A549 (cell line): ENCODE measurements around the gene TRMT61A. TPM values are rescaled to one million over a fixed set of nuclear protein-coding genes. Genes with fewer than 3 reads are reported as not detected.

Experiments used
- ATAC-seq, 2 experiments: fragments of 200-7000 bp in 1 of 2; fragments of >200 bp in 1 of 2; cut with Nextera tagmentation in 1 of 2; cut with Tn5 transposase in 1 of 2; 3 replicates each; pipeline versions ENCODE4 v1.8.0 to v1.9.1; 2018 to 2020; ENCODE audit warnings: mild to moderate bottlenecking in 1 of 2, moderate library complexity in 1 of 2
- CTCF ChIA-PET: fragments of 300-600 bp; sonication (Branson Sonifier 250); formaldehyde crosslinking; extraction: SDS; loops from one replicate; lab custom pipeline; 2021; ENCODE audit warnings: antibody characterized with exemption, inconsistent platforms; lab: Yijun Ruan, JAX
- POLR2A ChIA-PET: fragments of 350-600 bp; formaldehyde crosslinking; extraction: SDS; loops from one replicate; lab custom pipeline; 2021; ENCODE audit warnings: antibody characterized with exemption, inconsistent platforms; lab: Yijun Ruan, JAX
- DNase-seq, 2 experiments: peaks; one replicate each; pipeline versions ENCODE4 v3.0.0 to v3.0.0-alpha.2; 2011 to 2016; ENCODE audit warnings: low read depth in 1 of 2, low spot score in 1 of 2
- FAIRE-seq: peaks from 2 replicates; lab custom pipeline; 2011; peaks lifted over from hg19 to GRCh38; lab: Jason Lieb, UNC
- H3K27ac ChIP-seq, 2 experiments: fragments of >200 bp; sonication (Bioruptor Twin); formaldehyde crosslinking; 3 replicates each; pipeline ENCODE4 v1.5.1; 2016 to 2017
- H3K4me1 ChIP-seq: fragments of >200 bp; sonication (Bioruptor Twin); formaldehyde crosslinking; 3 replicates; pipeline ENCODE4 v1.6.1; 2016
- H3K4me2 ChIP-seq: fragments of >200 bp; sonication (Bioruptor Twin); formaldehyde crosslinking; 3 replicates; pipeline ENCODE4 v1.6.1; 2016
- H3K4me3 ChIP-seq: fragments of >200 bp; sonication (Bioruptor Twin); formaldehyde crosslinking; 3 replicates; pipeline ENCODE4 v1.5.1; 2016
- H3K9me3 ChIP-seq: fragments of >200 bp; sonication (Bioruptor Twin); formaldehyde crosslinking; 3 replicates; pipeline ENCODE4 v1.6.1; 2016
- ATOH8 ChIP-seq: fragments of 250-450 bp; sonication (Bioruptor Pico); IDR thresholded peaks from 2 replicates; pipeline ENCODE4 v1.5.0; 2020; ENCODE audit warnings: low read depth, mild to moderate bottlenecking, moderate library complexity
- CBX8 ChIP-seq: fragments of 200-600 bp; sonication (generic); IDR thresholded peaks from 2 replicates; pipeline ENCODE4 v1.6.1; 2016
- CEBPB ChIP-seq, 2 experiments: fragments of >200 bp in 1 of 2; sonication (Bioruptor Twin) in 1 of 2; formaldehyde crosslinking in 1 of 2; IDR thresholded peaks; 2 replicates each; pipeline ENCODE4 v1.6.1; 2012 to 2016
- EHMT2 ChIP-seq: fragments of 200-600 bp; sonication (generic); IDR thresholded peaks from 2 replicates; pipeline ENCODE4 v1.6.1; 2016; ENCODE audit warnings: antibody characterized with exemption, low read depth, mild to moderate bottlenecking, moderate library complexity
- ELK1 ChIP-seq: fragments of 150-350 bp; IDR thresholded peaks from 2 replicates; pipeline ENCODE4 v1.6.1; 2014; ENCODE audit warnings: low read depth, mild to moderate bottlenecking, low read length
- EP300 ChIP-seq, 2 experiments: fragments of >200 bp; sonication (Bioruptor Twin); formaldehyde crosslinking; IDR thresholded peaks; 2 replicates in 1 of 2; 3 replicates in 1 of 2; pipeline ENCODE4 v1.6.1; 2016 to 2017
- ESRRA ChIP-seq: fragments of 150-350 bp; IDR thresholded peaks from 2 replicates; pipeline ENCODE4 v1.6.1; 2014; ENCODE audit warnings: mild to moderate bottlenecking, low read length, borderline replicate concordance
- FOSB ChIP-seq: fragments of 250-450 bp; sonication (Bioruptor Pico); IDR thresholded peaks from 2 replicates; pipeline ENCODE4 v1.5.0; 2020; ENCODE audit warnings: mild to moderate bottlenecking, moderate library complexity
- GATA3 ChIP-seq: IDR thresholded peaks from 2 replicates; pipeline ENCODE4 v1.6.1; 2012; ENCODE audit warnings: borderline replicate concordance
- HDAC2 ChIP-seq: fragments of 200-600 bp; sonication (generic); IDR thresholded peaks from 2 replicates; pipeline ENCODE4 v1.6.1; 2016
- HOXA7 ChIP-seq: fragments of 250-450 bp; sonication (Bioruptor Pico); IDR thresholded peaks from 2 replicates; pipeline ENCODE4 v1.5.0; 2020; ENCODE audit warnings: mild to moderate bottlenecking, moderate library complexity
- HOXB13 ChIP-seq: fragments of 250-450 bp; sonication (Bioruptor Pico); IDR thresholded peaks from 2 replicates; pipeline ENCODE4 v1.5.0; 2020; ENCODE audit warnings: low read depth, mild to moderate bottlenecking, moderate library complexity
- HOXB5 ChIP-seq: fragments of 250-450 bp; sonication (Bioruptor Pico); IDR thresholded peaks from 2 replicates; pipeline ENCODE4 v1.5.0; 2020; ENCODE audit warnings: mild to moderate bottlenecking, moderate library complexity
- JUN ChIP-seq, 2 experiments: fragments of >200 bp; sonication (Bioruptor Twin); formaldehyde crosslinking; IDR thresholded peaks; 2 replicates in 1 of 2; 3 replicates in 1 of 2; pipeline ENCODE4 v1.6.1; 2016 to 2017
- JUNB ChIP-seq: fragments of >200 bp; sonication (Bioruptor Twin); formaldehyde crosslinking; IDR thresholded peaks from 2 replicates; pipeline ENCODE4 v1.6.1; 2016
- KDM1A ChIP-seq: fragments of 200-600 bp; sonication (generic); IDR thresholded peaks from 2 replicates; pipeline ENCODE4 v1.6.1; 2016; ENCODE audit warnings: low read depth, mild to moderate bottlenecking
- NR3C1 ChIP-seq: fragments of >200 bp; sonication (Bioruptor Twin); formaldehyde crosslinking; IDR thresholded peaks from 3 replicates; pipeline ENCODE4 v1.6.1; 2017
- PBX3 ChIP-seq: IDR thresholded peaks from 2 replicates; pipeline ENCODE4 v1.6.1; 2012
- PHF8 ChIP-seq: fragments of 200-600 bp; sonication (generic); IDR thresholded peaks from 2 replicates; pipeline ENCODE4 v1.6.1; 2016; ENCODE audit warnings: low read depth, mild to moderate bottlenecking, antibody characterized with exemption, moderate library complexity, borderline replicate concordance
- POLR2A ChIP-seq: IDR thresholded peaks from 2 replicates; pipeline ENCODE4 v1.6.1; 2012; ENCODE audit warnings: mild to moderate bottlenecking, low read length
- POLR2AphosphoS2 ChIP-seq: conservative IDR thresholded peaks from 2 replicates; pipeline ENCODE4 v1.6.1; 2012; ENCODE audit warnings: low read length, improper control_type of control experiment, inconsistent platforms
- RARB ChIP-seq: fragments of 250-450 bp; sonication (Bioruptor Pico); IDR thresholded peaks from 2 replicates; pipeline ENCODE4 v1.8.0; 2021; ENCODE audit warnings: mild to moderate bottlenecking, moderate library complexity
- RCOR1 ChIP-seq: fragments of 150-350 bp; IDR thresholded peaks from 2 replicates; pipeline ENCODE4 v1.6.1; 2014; ENCODE audit warnings: antibody characterized with exemption, low read length, low read depth
- SREBF2 ChIP-seq: fragments of 450-650 bp; IDR thresholded peaks from 2 replicates; pipeline ENCODE4 v1.6.1; 2014; ENCODE audit warnings: mild to moderate bottlenecking, moderate library complexity
- TFCP2L1 ChIP-seq: fragments of 250-450 bp; sonication (Bioruptor Pico); IDR thresholded peaks from 2 replicates; pipeline ENCODE4 v1.5.0; 2021; ENCODE audit warnings: mild to moderate bottlenecking
- ZFP36 ChIP-seq: fragments of 450-650 bp; IDR thresholded peaks from 2 replicates; pipeline ENCODE4 v1.6.1; 2014; ENCODE audit warnings: borderline replicate concordance; ENCODE audit not compliant: partially characterized antibody
- ZNF302 ChIP-seq: fragments of 250-450 bp; sonication (Bioruptor Pico); IDR thresholded peaks from 2 replicates; pipeline ENCODE4 v1.9.0; 2021; ENCODE audit warnings: inconsistent platforms, mild to moderate bottlenecking, moderate library complexity
- ZSCAN20 ChIP-seq: fragments of 250-450 bp; sonication (Bioruptor Pico); IDR thresholded peaks from 2 replicates; pipeline ENCODE4 v1.8.0; 2022; ENCODE audit warnings: mild to moderate bottlenecking, moderate library complexity
- WGBS: methylation state at CpG from one replicate; pipeline ENCODE4 v1.1.6; 2017; ENCODE audit errors: missing lambda C conversion rate; 5-methylcytosine and 5-hydroxymethylcytosine counted together
- polyA plus RNA-seq, 4 experiments: library from polyadenylated mRNA; depleted of rRNA in 3 of 4; stranded (reverse); fragments of >200 nt; fragmentation: RNase III in 1 of 4; extraction: RNeasy Plus Mini Kit Qiagen cat#74134 plus additional on column Dnase treatment in 1 of 4; gene quantifications; 2 replicates in 3 of 4; 3 replicates in 1 of 4; pipeline ENCODE4 v1.2.3, GENCODE V29; 2011 to 2017

The TRMT61A gene
- polyA plus RNA-seq, 2 of the 4 experiments (the other 2 are of a cell fraction), result 8.3 to 19.4 TPM

- ChIA-PET POLR2A (no interaction called here), CTCF (interaction anchor here (0.6 to 28.8 kb wide), 13 partner anchors 12 to 610 kb away, joined by 3 to 489 read pairs (median 10); partner anchors contain the start of genes BAG5, CKB, COA8 and TRMT61A)
- no peak for DNase-seq
- peaks cover 31% of the 10 kb centered on the region for H3K4me1 ChIP-seq
- H3K4me2 ChIP-seq, result no peak overlapping the region
- H3K27ac ChIP-seq, result no peak overlapping the region
- no peaks in the 10 kb centered on the region for H3K9me3 ChIP-seq
- WGBS, result 87% methylated on average over 22 of the region's 29 CpGs
- FAIRE-seq, result no peak
- ATAC-seq, result no peak
- no peak overlapping the region for H3K4me3 ChIP-seq
- TF ChIP-seq RCOR1 (no peak), ZFP36 (no peak), POLR2A (no peak), TFCP2L1 (no peak), KDM1A (no peak), JUNB (no peak), RARB (CRISPR knock-in tag) (no peak), HOXA7 (CRISPR knock-in tag) (no peak), NR3C1 (no peak), SREBF2 (no peak), EP300 (IDR thresholded peaks at IDR 0.05) (no peak), POLR2AphosphoS2 (no peak), HOXB5 (CRISPR knock-in tag) (no peak), ELK1 (no peak), CBX8 (no peak), GATA3 (no peak), CEBPB (IDR thresholded peaks at IDR 0.05) (no peak), ESRRA (no peak), HDAC2 (no peak), ZSCAN20 (CRISPR knock-in tag) (no peak)
These were observed 16.4 kb downstream of the TRMT61A start for GRCh38 chr14:103545219-103545914.

GRCh38 chr14:103545915-103546651 lies 17.1 kb downstream of the TRMT61A start:
- H3K4me2 ChIP-seq, result no peak overlapping the region
- TF ChIP-seq PHF8 (no peak), ZNF302 (CRISPR knock-in tag) (no peak), FOSB (no peak), JUN (IDR thresholded peaks at IDR 0.05) (no peak), HOXB13 (CRISPR knock-in tag) (no peak), ATOH8 (CRISPR knock-in tag) (no peak), NR3C1 (no peak), ESRRA (no peak), PBX3 (no peak), EHMT2 (no peak), HOXB5 (CRISPR knock-in tag) (no peak), RARB (CRISPR knock-in tag) (no peak)
- ChIA-PET CTCF (interaction anchor here (0.6 to 28.8 kb wide), 13 partner anchors 12 to 851 kb away, joined by 3 to 489 read pairs (median 10); partner anchors contain the start of genes BAG5, CKB, COA8 and TRMT61A), POLR2A (no interaction called here)
- DNase-seq, result no peak
- H3K9me3 ChIP-seq, result no peaks in the 10 kb centered on the region
- FAIRE-seq, result no peak
- no peak overlapping the region for H3K4me3 ChIP-seq
- H3K4me1 ChIP-seq, result peaks cover 24% of the 10 kb centered on the region
- no peak overlapping the region for H3K27ac ChIP-seq
- WGBS, result 67% methylated on average over 23 of the region's 27 CpGs
- ATAC-seq, result no peak
